HFF-Myc (cell line): Measurements from ENCODE around the gene NR3C2.
A peak's percentile ranks its signal among the peaks of the same experiment; 100 is the strongest.

ENCODE experiments used
- DNase-seq: peaks from one replicate; pipeline ENCODE4 v3.0.0-alpha.2; 2011; ENCODE audit warnings: low read depth; ENCODE audit errors: extremely low read depth
- H3K4me3 ChIP-seq: replicated peaks from 2 replicates; pipeline ENCODE4 v1.5.1; 2011; ENCODE audit warnings: low read depth, mild to moderate bottlenecking, control low read depth, low read length
- CTCF ChIP-seq: IDR thresholded peaks from 2 replicates; pipeline ENCODE4 v1.5.1; 2012; ENCODE audit warnings: mild to moderate bottlenecking, low read depth, low read length, control low read depth; ENCODE audit errors: missing control alignments

NR3C2 gene

GRCh38 chr4:148444296-148445070 is 2.3 kb upstream of the NR3C2 start:
- no peak for DNase-seq
- peak overlapping the region; percentile 31 for H3K4me3 ChIP-seq
- TF ChIP-seq CTCF, result no peak

- no peak for DNase-seq
- H3K4me3 ChIP-seq, result peak overlapping the region; percentile 57
- no peak for TF ChIP-seq CTCF
Measured at GRCh38 chr4:148443512-148444295, 1.5 kb upstream of the NR3C2 start.

- TF ChIP-seq CTCF, result no peak
- no peak for DNase-seq
Measured at GRCh38 chr4:148442832-148443511, 758 bp upstream of the NR3C2 start.

GRCh38 chr4:148441624-148441985 is 609 bp downstream of the NR3C2 start:
- no peak for TF ChIP-seq CTCF
- DNase-seq, result no peak
- peak overlapping the region; percentile 57 for H3K4me3 ChIP-seq

More at GRCh38 chr4:148442832-148443511, 758 bp upstream of the NR3C2 start:
- H3K4me3 ChIP-seq, result peak overlapping the region; percentile 57

- TF ChIP-seq CTCF, result no peak
- no peak overlapping the region for H3K4me3 ChIP-seq
- DNase-seq, result no peak
Measured at GRCh38 chr4:148438047-148438446, 4.2 kb downstream of the NR3C2 start.

- DNase-seq, result no peak
- no peak overlapping the region for H3K4me3 ChIP-seq
- TF ChIP-seq CTCF, result no peak
Measured at GRCh38 chr4:148437439-148437838, 4.8 kb downstream of the NR3C2 start.
